Epithelial cell of esophagus (primary cell): ENCODE data around the gene UBTD2.
"Not testable (repeated sequence)": the region's sequence is repeated elsewhere in the genome, so short reads cannot be mapped to it uniquely, and the experiment has no call there.

Source experiments
- DNase-seq: peaks from one replicate; pipeline ENCODE4 v3.0.0; 2010; ENCODE audit warnings: low read depth
- H3K4me3 ChIP-seq: 2 replicates; pipeline ENCODE4 v1.5.1; 2011; ENCODE audit warnings: mild to moderate bottlenecking, low read length, control low read depth
- TF ChIP-seq, protein P1 (sequence below): IDR thresholded peaks from 2 replicates; pipeline ENCODE4 v1.5.1; 2011; ENCODE audit warnings: low read depth, mild to moderate bottlenecking, low read length, control low read depth, inconsistent platforms; ENCODE audit not compliant: insufficient read depth; ENCODE audit errors: missing control alignments

UBTD2 gene

GRCh38 chr5:172216345-172216744 is 67.2 kb downstream of the UBTD2 start:
- H3K4me3 ChIP-seq = no peak overlapping the region
- TF ChIP-seq, protein P1, sequence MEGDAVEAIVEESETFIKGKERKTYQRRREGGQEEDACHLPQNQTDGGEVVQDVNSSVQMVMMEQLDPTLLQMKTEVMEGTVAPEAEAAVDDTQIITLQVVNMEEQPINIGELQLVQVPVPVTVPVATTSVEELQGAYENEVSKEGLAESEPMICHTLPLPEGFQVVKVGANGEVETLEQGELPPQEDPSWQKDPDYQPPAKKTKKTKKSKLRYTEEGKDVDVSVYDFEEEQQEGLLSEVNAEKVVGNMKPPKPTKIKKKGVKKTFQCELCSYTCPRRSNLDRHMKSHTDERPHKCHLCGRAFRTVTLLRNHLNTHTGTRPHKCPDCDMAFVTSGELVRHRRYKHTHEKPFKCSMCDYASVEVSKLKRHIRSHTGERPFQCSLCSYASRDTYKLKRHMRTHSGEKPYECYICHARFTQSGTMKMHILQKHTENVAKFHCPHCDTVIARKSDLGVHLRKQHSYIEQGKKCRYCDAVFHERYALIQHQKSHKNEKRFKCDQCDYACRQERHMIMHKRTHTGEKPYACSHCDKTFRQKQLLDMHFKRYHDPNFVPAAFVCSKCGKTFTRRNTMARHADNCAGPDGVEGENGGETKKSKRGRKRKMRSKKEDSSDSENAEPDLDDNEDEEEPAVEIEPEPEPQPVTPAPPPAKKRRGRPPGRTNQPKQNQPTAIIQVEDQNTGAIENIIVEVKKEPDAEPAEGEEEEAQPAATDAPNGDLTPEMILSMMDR = no peak
- no peak for DNase-seq

GRCh38 chr5:172213126-172213525 is 70.4 kb downstream of the UBTD2 start:
- no peak for DNase-seq
- TF ChIP-seq, protein P1 = no peak
- H3K4me3 ChIP-seq = no peak overlapping the region

- DNase-seq = no peak
- H3K4me3 ChIP-seq = no peak overlapping the region
- TF ChIP-seq, protein P1 = no peak
These were observed 71.9 kb downstream of the UBTD2 start for GRCh38 chr5:172211676-172212075.

- no peak overlapping the region for H3K4me3 ChIP-seq
- DNase-seq = no peak
These were observed 73.8 kb downstream of the UBTD2 start for GRCh38 chr5:172209714-172210113.

GRCh38 chr5:172207511-172207910 is 76.1 kb downstream of the UBTD2 start:
- H3K4me3 ChIP-seq = no peak overlapping the region
- DNase-seq = no peak
- TF ChIP-seq, protein P1 = no peak

More at GRCh38 chr5:172209714-172210113, 73.8 kb downstream of the UBTD2 start:
- TF ChIP-seq, protein P1 = no peak

- not testable (repeated sequence) for H3K4me3 ChIP-seq, DNase-seq
These were observed 77.6 kb downstream of the UBTD2 start for GRCh38 chr5:172205984-172206383.

- no peak overlapping the region for H3K4me3 ChIP-seq
- no peak for DNase-seq
These were observed 83.1 kb downstream of the UBTD2 start for GRCh38 chr5:172200476-172200875.

More at GRCh38 chr5:172200476-172200875, 83.1 kb downstream of the UBTD2 start:
- TF ChIP-seq, protein P1 = no peak
